CD4-positive, alpha-beta T cell treated with Interleukin-2 at 100 ng/mL for 4 hours (primary cell): ENCODE measurements around the gene GYPC.
A peak's percentile ranks its signal among the peaks of the same experiment; 100 is the strongest.

Source experiments
- DNase-seq: peaks from one replicate; pipeline ENCODE4 v3.0.0-alpha.2; 2020; ENCODE audit warnings: low spot score

The GYPC gene

GRCh38 chr2:126650994-126651393, 5.0 kb upstream of the GYPC start:
- no peak for DNase-seq

- DNase-seq: no peak
Observed at GRCh38 chr2:126652323-126652891, 3.6 kb upstream of the GYPC start.

GRCh38 chr2:126653109-126653508, 2.8 kb upstream of the GYPC start:
- DNase-seq: no peak

- DNase-seq: no peak
Observed at GRCh38 chr2:126653761-126654160, 2.2 kb upstream of the GYPC start.

GRCh38 chr2:126655051-126655450, 907 bp upstream of the GYPC start:
- no peak for DNase-seq

- peak; percentile 26 for DNase-seq
Observed at GRCh38 chr2:126656431-126657147, 631 bp downstream of the GYPC start.

- peak; percentile 25 for DNase-seq
Observed at GRCh38 chr2:126657148-126657635, 1.2 kb downstream of the GYPC start.

GRCh38 chr2:126657636-126658318, 1.8 kb downstream of the GYPC start:
- peak; percentile 74 for DNase-seq

- no peak for DNase-seq
Observed at GRCh38 chr2:126658319-126658904, 2.5 kb downstream of the GYPC start.

- DNase-seq: peak; percentile 60
Observed at GRCh38 chr2:126658905-126659561, 3.1 kb downstream of the GYPC start.

- DNase-seq: no peak
Observed at GRCh38 chr2:126659562-126660467, 3.9 kb downstream of the GYPC start.

GRCh38 chr2:126660971-126661370, 5.0 kb downstream of the GYPC start:
- DNase-seq: no peak

- DNase-seq: no peak
Observed at GRCh38 chr2:126661702-126662500, 5.9 kb downstream of the GYPC start.

- peak; percentile 31 for DNase-seq
Observed at GRCh38 chr2:126662621-126663020, 6.7 kb downstream of the GYPC start.

GRCh38 chr2:126663184-126663963, 7.4 kb downstream of the GYPC start:
- no peak for DNase-seq

GRCh38 chr2:126664234-126664633, 8.3 kb downstream of the GYPC start:
- DNase-seq: peak; percentile 34

- no peak for DNase-seq
Observed at GRCh38 chr2:126664639-126665038, 8.7 kb downstream of the GYPC start.

- DNase-seq: no peak
Observed at GRCh38 chr2:126665483-126665882, 9.5 kb downstream of the GYPC start.

- DNase-seq: no peak
Observed at GRCh38 chr2:126668254-126668653, 12.3 kb downstream of the GYPC start.

GRCh38 chr2:126669772-126670171, 13.8 kb downstream of the GYPC start:
- no peak for DNase-seq
